Measurements from ENCODE around the gene LY6G6F.
"Not testable (repeated sequence)": the region's sequence is repeated elsewhere in the genome, so short reads cannot be mapped to it uniquely, and the experiment has no call there.

LY6G6F gene

DNA sequence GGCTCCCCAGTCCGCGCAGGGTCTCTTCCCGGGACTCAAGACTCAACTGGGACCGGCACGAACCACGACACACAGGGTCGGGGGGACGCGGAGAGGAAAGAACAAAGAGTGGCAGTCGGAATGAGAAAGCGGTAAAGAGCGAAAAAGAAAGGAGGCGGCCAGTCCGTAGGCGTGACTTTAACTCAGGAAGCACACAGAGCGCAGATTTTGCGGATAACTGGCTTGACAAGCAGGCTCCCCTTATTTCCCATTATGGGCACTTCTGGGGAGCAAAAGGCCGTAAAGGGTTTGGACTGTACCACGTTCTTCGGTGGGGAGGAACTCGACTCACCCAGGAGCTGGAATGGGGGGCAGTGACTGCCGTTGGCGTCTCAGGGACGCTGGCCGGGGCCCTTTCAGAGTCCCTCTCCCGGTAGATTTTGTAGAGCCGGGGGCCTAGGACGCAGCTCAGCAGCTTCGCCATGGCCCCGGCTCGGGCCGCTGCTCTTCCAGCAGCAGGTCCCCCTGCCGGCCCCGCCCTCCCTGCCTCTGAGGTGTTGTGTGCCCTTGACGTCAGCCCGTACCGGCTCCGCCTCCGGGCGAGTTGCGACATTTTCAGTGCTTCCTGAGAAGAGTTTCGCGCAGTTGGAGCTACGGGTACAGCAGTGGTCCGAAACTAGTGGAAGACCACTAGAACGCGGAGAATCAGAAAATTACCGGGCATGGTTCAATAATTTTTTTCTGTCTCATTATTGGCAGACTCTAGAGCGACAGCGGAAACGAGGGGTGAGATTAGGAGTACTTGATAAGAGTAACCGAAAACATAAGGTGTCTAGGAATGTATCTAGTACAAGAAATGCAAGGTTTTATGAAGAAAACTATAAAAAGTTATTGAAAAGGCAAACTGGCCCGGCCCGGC, 3.6 kb upstream of the LY6G6F start, which contains the start of gene ABHD16A:
TSS of gene ABHD16A (minus strand) at position 506 of the 898 bp plus-strand sequence. CDS start at position 463, 43 bp downstream.
- peak; percentile 94 for DNase-seq (ENCODE audit: low read depth)

DNA sequence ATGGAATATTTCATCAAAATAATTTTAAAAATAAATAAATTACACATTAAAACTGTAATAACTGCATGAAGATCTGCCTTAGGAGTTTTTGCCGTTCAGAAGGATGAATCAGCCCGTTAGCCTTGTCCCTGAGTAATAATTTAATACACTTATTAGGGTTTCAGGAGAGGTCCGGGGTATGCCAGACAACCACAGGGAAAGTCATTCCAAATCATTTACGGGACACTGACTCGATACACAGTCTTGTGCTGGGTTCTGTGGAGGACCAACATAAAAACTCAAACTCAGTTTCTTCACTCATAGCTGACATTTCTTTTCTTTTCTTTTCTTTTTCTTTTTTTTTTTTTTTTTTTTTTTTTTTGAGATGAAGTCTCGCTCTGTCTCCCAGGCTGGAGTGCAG, 735 bp upstream of the LY6G6F start:
- no peak for DNase-seq (ENCODE audit: low read depth)

DNA sequence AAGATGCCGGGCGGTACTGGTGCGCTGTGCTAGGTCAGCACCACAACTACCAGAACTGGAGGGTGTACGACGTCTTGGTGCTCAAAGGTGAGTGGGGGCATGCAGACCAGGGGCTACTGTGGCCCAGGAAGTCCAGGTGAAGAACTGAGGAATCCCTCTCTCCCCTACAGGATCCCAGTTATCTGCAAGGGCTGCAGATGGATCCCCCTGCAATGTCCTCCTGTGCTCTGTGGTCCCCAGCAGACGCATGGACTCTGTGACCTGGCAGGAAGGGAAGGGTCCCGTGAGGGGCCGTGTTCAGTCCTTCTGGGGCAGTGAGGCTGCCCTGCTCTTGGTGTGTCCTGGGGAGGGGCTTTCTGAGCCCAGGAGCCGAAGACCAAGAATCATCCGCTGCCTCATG, 1.0 kb downstream of the LY6G6F start:
- DNase-seq (ENCODE audit: low read depth): no peak

DNA sequence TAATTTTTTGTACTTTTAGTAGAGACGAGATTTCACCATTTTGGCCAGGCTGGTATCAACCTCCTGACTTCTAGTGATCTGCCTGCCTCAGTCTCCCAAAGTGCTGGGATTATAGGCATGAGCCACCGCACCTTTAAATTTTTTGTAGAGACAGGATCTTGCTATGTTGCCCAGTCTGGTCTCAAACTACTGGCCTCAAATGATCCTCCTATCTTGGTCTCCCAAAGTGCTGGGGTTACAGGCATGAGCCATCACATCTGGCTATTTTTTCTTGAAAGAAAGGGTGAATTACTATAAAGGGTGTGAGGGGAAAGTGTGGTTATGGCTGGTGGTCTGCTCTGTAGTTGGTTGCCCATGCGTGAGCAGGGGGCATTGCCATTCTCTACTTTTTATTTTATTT, 1.6 kb downstream of the LY6G6F start:
- no peak for DNase-seq (ENCODE audit: low read depth)

DNA sequence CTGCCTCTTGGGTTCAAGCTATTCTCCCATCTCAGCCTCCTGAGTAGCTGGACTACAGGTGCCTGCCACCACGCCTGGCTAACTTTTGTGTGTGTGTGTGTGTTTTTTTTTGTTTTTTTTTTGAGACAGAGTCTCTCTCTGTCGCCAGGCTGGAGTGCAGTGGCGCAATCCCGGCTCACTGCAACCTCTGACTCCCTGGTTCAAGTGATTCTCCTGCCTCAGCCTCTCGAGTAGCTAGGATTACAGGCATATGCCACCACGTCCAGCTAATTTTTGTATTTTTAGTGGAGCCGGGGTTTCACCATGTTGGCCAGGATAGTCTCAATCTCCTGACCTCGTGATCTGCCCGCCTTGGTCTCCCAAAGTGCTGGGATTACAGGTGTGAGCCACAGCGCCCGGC, 2.5 kb downstream of the LY6G6F start:
- DNase-seq (ENCODE audit: low read depth): not testable (repeated sequence)

DNA sequence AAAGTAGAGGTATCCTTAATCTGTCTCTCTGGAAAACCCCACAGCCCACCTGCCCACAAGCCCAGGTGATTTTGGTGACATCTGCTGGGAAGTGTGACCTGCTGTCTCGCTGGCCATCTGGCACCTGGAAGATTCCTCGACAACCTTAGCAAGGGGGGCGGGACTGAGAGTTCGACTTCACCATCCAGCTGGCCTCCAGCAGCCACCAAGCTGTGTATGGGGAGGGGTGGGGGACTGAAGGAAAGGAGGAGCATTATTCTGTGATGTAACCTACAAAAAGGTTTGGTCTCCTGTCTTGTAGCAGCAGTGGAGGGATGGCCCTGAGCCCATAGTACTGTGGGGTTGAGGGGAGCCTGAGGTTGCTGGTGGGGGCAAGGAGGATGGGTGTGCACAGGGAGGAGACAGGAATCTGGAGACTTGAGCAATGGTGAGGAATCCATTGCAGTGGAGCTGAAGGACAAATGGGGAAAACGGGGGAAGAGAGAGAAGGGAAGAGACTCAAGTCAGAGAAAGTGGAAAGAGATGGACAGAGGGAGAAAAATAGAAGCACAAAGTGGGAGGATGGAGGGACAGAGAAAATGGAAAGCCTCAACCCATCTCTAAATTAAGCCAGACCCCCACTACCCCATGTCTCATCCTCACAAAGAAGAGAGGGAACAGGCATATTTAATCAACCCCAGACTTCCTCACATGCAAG, 4.0 kb downstream of the LY6G6F start:
- DNase-seq (ENCODE audit: low read depth): no peak

DNA sequence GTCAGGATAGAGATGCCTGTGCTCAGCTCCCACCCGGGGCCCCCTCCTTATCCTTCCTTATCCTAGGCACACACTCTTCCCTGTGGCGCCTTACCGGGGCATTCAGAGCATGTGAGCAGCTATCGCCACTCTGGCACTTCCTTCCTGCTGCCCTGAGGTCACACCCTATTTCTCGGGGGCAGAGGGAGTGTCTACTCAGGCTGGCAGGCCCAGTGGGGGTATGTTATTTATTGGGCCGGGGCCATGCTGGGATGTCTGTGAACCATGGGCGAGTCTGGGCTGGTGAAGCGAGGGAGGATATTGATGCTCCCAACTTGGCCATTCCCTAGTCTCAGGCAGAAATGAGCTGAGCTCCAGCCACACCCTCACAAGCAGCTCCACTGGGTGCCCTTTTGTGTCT, 4.6 kb downstream of the LY6G6F start:
- no peak for DNase-seq (ENCODE audit: low read depth)

DNA sequence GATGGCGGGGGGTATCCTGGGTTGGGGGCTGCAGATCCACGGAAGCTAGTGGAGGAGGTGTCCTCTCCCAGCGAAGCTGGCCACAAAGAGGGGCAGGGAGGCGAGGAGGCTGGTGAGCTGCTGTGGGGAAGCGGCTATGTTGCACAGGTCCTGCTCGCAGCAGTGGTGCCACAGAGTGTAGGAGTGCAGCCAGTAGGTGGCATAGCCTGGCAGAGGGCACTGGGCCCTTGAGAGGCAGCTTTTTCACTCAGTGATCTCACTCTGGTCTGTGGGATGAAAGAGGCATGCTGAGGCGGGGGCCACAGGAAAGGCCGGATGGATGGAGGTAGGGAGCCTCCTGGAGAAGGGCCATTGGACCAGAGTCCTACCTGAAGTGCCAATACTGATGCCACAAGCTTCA, 5.6 kb downstream of the LY6G6F start:
- no peak for DNase-seq (ENCODE audit: low read depth)

DNA sequence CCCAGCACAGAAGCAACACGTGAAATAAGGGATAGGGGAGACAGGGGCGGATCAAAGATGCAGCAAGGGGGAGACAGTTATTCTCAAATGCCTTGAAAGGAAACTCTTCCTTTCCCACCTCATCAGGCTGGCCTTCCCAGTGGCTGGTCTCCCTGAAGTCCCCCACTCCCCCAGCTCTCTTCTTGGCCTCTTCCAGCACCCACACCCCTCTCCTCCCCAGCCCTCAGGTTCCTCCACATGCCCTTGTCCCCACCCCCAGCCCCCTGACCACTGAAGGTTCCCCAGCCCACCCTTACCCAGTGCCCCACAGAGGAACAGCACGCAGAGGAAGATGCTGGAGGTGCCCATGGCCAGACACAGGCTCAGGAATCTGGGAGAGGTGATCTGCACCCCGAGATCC, 6.8 kb downstream of the LY6G6F start:
- no peak for DNase-seq (ENCODE audit: low read depth)

DNA sequence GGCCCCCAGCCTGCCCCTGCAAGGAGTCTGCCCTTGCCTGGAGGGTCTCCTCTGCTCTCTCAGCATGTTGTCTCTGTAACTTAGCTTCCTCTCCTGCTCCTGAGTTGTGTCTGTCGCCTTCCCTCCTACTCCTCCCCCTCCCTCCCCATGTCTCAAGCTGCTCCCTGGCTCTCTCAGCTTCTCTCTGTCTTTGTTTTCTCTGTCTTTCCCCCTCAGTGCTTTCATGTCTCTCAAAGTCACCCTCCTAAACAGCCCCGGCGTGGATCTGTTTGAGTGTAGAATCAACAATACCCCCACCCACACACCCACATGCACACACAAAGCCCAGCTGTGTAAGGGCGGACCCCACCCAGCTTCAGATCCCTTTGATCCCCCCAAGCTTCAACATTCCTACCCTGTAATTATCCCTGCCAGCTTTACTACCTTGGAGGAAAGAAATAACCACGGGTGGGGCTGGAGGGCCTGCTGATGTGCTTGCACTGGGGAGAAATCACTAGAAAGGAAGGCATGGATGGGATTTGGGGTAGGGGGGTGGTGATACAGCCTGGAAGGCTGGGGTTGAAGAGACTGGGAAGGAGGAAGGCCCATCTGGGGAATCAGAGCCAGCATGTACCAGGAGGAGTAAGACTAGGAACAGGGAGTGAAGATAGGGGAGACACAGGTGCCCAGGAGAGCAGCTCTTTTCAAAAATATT, 7.5 kb downstream of the LY6G6F start:
- no peak for DNase-seq (ENCODE audit: low read depth)

DNA sequence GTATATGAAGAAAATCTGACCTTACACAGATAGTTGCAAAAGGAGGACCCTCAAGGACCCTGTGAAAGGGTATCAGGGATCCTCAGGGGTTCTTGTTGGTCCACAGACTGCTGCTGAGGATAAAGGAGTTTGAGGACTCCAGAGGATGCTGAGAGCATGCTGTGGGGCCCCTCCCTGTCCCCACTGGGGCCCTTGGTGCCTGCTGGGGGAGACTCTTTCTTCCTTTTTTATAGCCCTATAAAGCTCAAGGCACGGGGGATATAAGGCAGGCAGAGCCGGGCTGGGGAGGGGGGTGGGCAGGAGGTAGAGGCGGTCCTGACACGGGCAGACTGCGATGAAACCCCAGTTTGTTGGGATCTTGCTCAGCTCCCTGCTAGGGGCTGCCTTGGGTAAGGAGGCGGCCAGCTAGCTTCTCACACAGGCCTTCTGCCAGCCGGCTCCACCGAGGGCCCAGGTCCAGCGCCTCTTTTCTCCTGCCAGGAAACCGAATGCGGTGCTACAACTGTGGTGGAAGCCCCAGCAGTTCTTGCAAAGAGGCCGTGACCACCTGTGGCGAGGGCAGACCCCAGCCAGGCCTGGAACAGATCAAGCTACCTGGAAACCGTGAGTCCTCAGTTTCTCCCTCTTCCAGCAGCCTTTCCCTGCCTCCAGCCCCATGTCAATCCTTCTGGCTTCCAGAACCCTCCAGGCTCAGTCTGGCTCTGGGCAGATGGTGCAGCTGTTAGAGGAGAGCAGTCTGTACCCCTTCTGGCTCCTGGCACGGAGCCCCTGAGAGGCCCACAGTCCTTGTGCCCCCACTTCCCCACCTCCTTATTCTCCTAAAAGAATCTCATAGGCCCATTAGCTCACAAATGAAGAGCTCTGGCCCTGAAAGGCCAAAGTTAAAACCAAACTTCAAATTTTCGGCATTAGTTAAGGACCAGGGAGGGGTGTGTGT, 8.6 kb downstream of the LY6G6F start, which contains the start of gene LY6G6D:
TSS of gene LY6G6D (plus strand) at position 327 of the 937 bp plus-strand sequence. CDS start at position 335, 8 bp downstream.
- DNase-seq (ENCODE audit: low read depth): no peak

DNA sequence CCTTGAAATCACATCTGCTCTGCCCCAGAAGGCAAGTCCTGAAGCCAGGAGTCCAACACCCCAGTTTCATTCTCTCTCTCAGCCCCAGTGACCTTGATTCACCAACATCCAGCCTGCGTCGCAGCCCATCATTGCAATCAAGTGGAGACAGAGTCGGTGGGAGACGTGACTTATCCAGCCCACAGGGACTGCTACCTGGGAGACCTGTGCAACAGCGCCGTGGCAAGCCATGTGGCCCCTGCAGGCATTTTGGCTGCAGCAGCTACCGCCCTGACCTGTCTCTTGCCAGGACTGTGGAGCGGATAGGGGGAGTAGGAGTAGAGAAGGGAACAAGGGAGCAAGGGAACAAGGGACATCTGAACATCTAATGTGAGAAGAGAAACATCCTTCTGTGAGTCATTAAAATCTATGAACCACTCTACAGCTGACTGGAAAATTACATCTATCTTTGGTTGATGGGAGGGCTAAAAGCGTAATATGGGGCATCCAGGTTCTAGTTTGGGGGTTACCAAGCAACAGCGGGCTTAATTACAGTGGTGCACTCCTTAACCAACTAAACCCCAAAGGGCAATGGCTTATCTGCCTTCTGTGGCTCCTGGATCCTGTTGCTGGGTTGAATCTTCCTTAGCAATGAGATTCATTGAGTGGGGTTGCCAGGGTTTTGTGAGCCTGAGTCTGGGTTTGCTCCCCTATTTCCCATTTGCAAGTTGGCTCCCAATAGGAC, 11.0 kb downstream of the LY6G6F start:
- DNase-seq (ENCODE audit: low read depth): no peak

DNA sequence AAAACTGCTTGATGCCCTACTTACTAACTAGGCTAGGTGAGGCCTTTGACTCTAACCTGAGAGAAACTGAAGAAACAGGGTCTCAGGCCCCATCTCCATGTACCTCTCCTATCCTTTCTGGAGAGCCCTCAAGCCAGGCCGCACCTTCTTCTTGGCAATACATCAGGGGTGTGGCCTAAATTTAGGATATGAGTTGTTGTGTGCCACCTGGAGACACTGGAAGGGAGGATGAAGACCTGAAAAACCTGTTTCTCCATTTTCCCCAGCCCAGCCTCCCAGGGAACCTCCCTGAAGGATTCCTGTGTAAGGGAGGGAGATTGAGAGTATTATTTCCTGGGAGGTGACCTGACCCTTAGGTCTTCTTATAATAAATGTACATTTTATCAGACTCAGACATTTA, 11.6 kb downstream of the LY6G6F start:
- DNase-seq (ENCODE audit: low read depth): no peak

DNA sequence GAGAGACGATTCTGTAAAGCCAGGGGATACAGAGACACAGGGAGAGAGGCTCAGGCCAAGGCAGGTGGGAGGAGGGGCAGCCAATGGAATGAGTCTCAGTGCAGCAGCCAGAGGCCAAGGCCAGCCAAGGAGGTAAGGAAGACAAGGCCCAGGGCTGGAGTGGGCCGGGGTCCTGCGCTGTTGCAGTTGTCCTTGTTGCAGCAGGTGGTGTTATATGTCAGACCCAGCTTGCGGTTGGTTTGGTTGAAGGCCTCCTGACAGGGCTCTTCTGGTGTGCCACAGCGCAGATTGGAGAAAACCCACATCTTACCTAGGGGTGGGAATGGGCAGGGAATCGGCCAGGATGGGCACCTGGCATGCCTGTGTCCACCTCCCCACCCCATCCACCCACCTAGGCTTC, 12.3 kb downstream of the LY6G6F start:
- no peak for DNase-seq (ENCODE audit: low read depth)

DNA sequence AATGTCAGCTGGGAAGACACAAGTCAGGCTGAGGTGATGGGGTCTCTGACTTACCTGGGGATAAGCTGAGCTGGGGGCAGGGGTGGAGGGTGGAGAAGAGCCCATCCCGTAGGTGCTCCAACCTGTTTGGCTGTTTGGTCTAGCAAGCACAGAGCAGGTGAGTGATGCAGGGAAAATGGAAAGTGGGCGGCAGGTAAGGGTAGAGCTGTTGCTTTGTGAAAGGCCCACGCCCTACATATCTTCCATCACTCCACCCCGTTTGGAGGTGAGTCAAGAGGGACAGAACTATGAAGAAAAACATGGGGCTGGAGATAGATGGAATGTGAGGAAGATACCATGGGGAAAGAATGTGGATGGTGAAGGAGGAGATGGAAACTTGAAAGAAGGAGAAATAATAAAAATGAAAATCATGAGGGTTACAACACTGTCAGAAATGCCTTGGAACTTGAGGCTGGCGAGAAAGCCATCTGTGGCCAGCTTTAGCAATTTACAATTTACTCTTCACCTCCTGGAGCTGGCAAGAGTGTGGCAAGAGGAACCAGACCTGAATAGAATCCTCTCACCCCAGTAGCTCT, 13.6 kb downstream of the LY6G6F start:
- DNase-seq (ENCODE audit: low read depth): no peak

DNA sequence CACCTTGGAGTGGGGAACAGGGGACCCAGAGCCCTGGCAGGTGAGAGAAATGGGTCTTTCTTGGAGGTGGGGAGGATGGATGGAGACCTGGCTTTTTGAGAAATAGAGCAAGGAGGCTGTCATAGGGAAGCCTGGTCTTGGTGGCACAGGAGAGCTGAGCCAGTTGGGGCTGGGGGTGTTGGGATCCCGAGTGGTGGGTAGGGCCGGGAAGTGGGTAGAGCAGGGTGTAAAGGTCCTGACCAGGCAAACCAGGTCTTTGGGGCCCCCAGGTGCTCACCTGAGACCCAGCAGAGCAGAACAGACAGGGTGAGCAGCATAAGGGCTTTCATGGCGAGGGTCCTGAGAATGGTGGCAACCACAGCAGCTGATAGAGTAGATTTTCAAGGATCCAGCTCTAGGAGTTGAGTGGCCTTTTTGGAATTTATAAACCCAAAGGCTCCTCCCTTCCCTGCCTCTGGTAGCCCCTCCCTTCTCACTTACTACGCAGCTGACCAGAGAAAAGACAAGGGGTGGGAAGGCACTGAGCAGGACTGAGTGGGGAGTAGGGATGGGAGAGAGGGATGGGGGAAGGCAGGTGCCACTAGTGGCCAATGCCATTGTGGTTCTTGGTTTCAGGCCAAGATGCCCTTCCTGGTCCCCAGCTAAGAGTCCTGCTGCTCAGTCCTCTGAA, 14.8 kb downstream of the LY6G6F start, which contains the start of gene LY6G6C:
TSS of gene LY6G6C (minus strand) at position 396 of the 670 bp plus-strand sequence. CDS start at position 329, 67 bp downstream.
- DNase-seq (ENCODE audit: low read depth): no peak

DNA sequence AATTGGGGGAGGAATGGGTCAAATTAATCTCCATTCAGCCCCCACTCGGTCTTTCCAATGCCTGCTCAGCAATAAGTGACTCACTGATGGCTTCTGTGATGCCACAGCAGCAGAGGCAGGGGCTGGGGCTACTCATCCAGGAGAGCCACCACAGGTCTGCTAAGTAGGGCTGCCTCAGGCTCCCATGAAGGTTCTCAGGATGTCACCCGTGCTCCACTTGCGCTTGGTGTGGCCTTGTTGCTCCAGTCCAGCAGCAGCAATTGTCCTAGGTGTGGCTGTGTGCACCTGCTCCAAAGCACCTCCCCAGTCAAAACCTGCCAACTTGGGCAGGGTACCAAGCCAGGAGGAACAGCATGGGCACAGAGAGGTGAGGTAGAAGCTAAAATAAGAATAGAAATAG, 15.5 kb downstream of the LY6G6F start:
- DNase-seq (ENCODE audit: low read depth): no peak

DNA sequence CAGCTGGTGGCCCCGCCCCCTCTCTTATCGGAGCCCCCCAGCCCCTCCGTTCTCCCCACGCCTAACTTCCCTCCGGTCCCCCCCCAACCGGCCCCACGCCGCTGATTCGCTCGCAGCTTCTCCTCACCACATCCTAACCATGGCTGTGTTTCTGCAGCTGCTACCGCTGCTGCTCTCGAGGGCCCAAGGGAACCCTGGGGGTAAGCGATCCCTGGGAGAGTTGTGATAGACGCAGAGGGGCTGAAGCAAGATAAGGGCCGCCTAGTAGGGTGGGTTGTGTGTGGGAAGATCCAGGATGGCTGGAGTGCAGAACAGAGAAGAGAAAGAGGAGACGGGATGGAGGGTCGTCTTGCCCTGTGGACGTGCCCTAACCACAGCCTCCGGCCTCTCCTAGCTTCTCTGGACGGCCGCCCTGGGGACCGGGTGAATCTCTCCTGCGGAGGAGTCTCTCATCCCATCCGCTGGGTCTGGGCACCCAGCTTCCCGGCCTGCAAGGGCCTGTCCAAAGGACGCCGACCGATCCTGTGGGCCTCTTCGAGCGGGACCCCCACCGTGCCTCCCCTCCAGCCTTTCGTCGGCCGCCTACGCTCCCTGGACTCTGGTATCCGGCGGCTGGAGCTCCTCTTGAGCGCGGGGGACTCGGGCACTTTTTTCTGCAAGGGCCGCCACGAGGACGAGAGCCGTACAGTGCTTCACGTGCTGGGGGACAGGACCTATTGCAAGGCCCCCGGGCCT, 16.7 kb downstream of the LY6G6F start, which contains the start of gene MPIG6B:
TSS of gene MPIG6B (plus strand) at position 129 of the 735 bp plus-strand sequence. CDS start at position 140, 11 bp downstream.
- no peak for DNase-seq (ENCODE audit: low read depth)
